HepG2 (cell line): Measurements from ENCODE around the gene LIME1. TPM values are rescaled to one million over a fixed set of nuclear protein-coding genes. Genes with fewer than 3 reads are reported as not detected.

Experiments
- ESRRA ChIP-seq: sonication (generic); formaldehyde crosslinking; IDR thresholded peaks from 2 replicates; pipeline ENCODE4 v1.5.1; 2020; ENCODE audit warnings: mild to moderate bottlenecking, low read depth, missing genetic modification reagents
- EZH2 ChIP-seq: conservative IDR thresholded peaks from 2 replicates; pipeline ENCODE4 v1.6.1; 2012; ENCODE audit warnings: mild to moderate bottlenecking, low read depth, low read length, moderate library complexity
- HMG20B ChIP-seq: conservative IDR thresholded peaks from 2 replicates; pipeline ENCODE4 v1.6.1; 2016; ENCODE audit warnings: missing genetic modification reagents, missing compliant biosample characterization
- IRX3 ChIP-seq: sonication (generic); formaldehyde crosslinking; IDR thresholded peaks from 2 replicates; pipeline ENCODE4 v1.8.1; 2023; ENCODE audit warnings: mild to moderate bottlenecking, low read depth, missing genetic modification reagents, borderline replicate concordance
- MTA1 ChIP-seq: sonication (generic); formaldehyde crosslinking; IDR thresholded peaks from 2 replicates; pipeline ENCODE4 v1.4.0; 2020; ENCODE audit warnings: missing genetic modification reagents, mild to moderate bottlenecking, borderline replicate concordance
- NR2C2 ChIP-seq: sonication (generic); formaldehyde crosslinking; IDR thresholded peaks from 2 replicates; pipeline ENCODE4 v1.4.0; 2020; ENCODE audit warnings: missing genetic modification reagents, mild to moderate bottlenecking, moderate library complexity, borderline replicate concordance
- RARA ChIP-seq: IDR thresholded peaks from 2 replicates; pipeline ENCODE4 v1.6.1; 2016; ENCODE audit warnings: missing genetic modification reagents, missing compliant biosample characterization
- SMAD3 ChIP-seq: sonication (generic); formaldehyde crosslinking; IDR thresholded peaks from 2 replicates; pipeline ENCODE4 v1.4.0; 2020; ENCODE audit warnings: missing genetic modification reagents
- TBL1XR1 ChIP-seq: fragments of 150-350 bp; IDR thresholded peaks from 2 replicates; pipeline ENCODE4 v1.6.1; 2014; ENCODE audit warnings: borderline replicate concordance, low read length; ENCODE audit not compliant: partially characterized antibody
- TERF1 ChIP-seq: sonication (generic); formaldehyde crosslinking; IDR thresholded peaks from 2 replicates; pipeline ENCODE4 v1.8.0; 2022; ENCODE audit warnings: mild to moderate bottlenecking, missing genetic modification reagents, moderate library complexity
- TSC22D2 ChIP-seq: sonication (generic); formaldehyde crosslinking; IDR thresholded peaks from 2 replicates; pipeline ENCODE4 v1.5.1; 2020; ENCODE audit warnings: missing genetic modification reagents, mild to moderate bottlenecking, borderline replicate concordance
- YY1 ChIP-seq: IDR thresholded peaks from 2 replicates; pipeline ENCODE4 v1.6.1; 2011; ENCODE audit warnings: low read length, low read depth, moderate library complexity, mild to moderate bottlenecking; ENCODE audit not compliant: insufficient read depth, insufficient replicate concordance
- ZBTB10 ChIP-seq: sonication (generic); formaldehyde crosslinking; IDR thresholded peaks from 2 replicates; pipeline ENCODE4 v1.4.0; 2020; ENCODE audit warnings: missing genetic modification reagents, borderline replicate concordance
- ZBTB38 ChIP-seq: sonication (generic); formaldehyde crosslinking; IDR thresholded peaks from 2 replicates; pipeline ENCODE4 v1.5.1; 2020; ENCODE audit warnings: mild to moderate bottlenecking, missing genetic modification reagents
- ZMYM4 ChIP-seq: sonication (generic); formaldehyde crosslinking; IDR thresholded peaks from 2 replicates; pipeline ENCODE4 v1.8.1; 2023; ENCODE audit warnings: mild to moderate bottlenecking, missing genetic modification reagents
- ZNF121 ChIP-seq: sonication (generic); formaldehyde crosslinking; IDR thresholded peaks from 2 replicates; pipeline ENCODE4 v1.5.0; 2020; ENCODE audit warnings: mild to moderate bottlenecking, missing genetic modification reagents
- ZNF414 ChIP-seq: sonication (generic); formaldehyde crosslinking; IDR thresholded peaks from 2 replicates; pipeline ENCODE4 v1.5.0; 2020; ENCODE audit warnings: missing genetic modification reagents
- ZNF556 ChIP-seq: sonication (generic); formaldehyde crosslinking; IDR thresholded peaks from 2 replicates; pipeline ENCODE4 v1.4.0; 2020; ENCODE audit warnings: mild to moderate bottlenecking, missing genetic modification reagents, borderline replicate concordance
- ZNF687 ChIP-seq: sonication (generic); formaldehyde crosslinking; IDR thresholded peaks from 2 replicates; pipeline ENCODE4 v1.5.1; 2020; ENCODE audit warnings: mild to moderate bottlenecking, missing genetic modification reagents, moderate library complexity
- ZNF7 ChIP-seq: IDR thresholded peaks from 2 replicates; pipeline ENCODE4 v1.6.1; 2016; ENCODE audit warnings: missing biosample characterization, missing genetic modification reagents
- ZNF792 ChIP-seq: IDR thresholded peaks from 2 replicates; pipeline ENCODE4 v1.6.1; 2016
- polyA plus RNA-seq, 8 experiments: library from polyadenylated mRNA; depleted of rRNA in 3 of 8; stranded (reverse) in 7 of 8; unstranded in 1 of 8; fragments of >200 nt; fragmentation: Illumina TruSeq in 4 of 8; extraction: Trizol in 4 of 8; gene quantifications; 2 replicates each; pipeline versions ENCODE4 v1.2.1 to v1.2.3, GENCODE V29; 2011 to 2016; ENCODE audit warnings: low read depth in 4 of 8, missing spikeins in 1 of 8, mixed read lengths in 1 of 8; ENCODE audit not compliant: insufficient read depth in 1 of 8
- total RNA-seq, 5 experiments: library from RNA; depleted of rRNA; stranded (reverse); fragments of >200 nt; fragmentation: Illumina TruSeq; extraction: Trizol; gene quantifications; 2 replicates each; pipeline ENCODE4 v1.2.3, GENCODE V29; 2016; ENCODE audit warnings: low read depth in 1 of 5

Gene LIME1
- total and polyA plus RNA-seq, 2 of the 13 experiments (the other 11 are each of a cell fraction or from before 2014, with no cell fraction given), result 13.0 to 61.5 TPM

DNA sequence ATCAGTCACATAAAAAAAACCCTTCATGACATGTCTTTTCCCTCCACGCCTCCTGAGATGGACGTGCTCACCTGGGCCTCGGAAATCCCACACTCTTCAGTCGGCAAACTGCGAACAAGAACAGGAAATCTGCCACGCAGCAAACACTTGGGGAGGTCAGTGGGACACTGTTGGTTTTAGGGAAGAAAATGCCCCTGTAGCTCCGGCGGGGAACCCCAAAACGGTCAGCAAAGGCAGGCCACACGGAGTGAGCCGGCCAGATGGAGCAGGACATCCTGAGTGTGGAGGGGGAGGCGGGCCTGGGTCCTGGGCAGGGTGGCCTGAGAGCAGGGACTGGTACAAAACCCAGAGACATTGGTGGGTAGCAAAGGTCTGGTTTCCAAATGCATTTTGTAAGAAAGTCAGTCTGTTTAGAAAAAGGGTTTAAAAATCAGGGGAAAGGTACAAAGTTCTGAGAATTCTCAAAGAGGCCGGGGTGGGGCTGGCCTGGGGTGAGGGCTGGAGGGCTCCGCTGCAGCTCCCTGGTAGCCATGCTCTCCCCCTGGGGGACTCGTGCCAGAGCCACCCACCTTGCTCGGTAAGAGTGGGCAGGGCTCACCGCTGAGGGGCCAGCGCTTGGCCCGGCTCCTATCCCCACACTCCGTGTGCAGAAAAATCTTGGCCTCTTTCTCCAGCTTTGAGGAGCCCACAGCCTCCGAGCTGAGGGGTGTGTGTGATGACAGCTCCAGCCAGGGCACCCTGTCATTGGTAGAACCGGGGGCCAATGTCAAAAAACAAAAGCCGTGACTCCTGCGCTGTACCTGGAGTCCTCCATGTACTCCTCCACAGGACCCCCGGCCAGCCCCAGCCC, 8.3 kb downstream of the LIME1 start (continued):
- TF ChIP-seq MTA1 (CRISPR knock-in tag), result 0 out of 2 replicates have a peak, but pooled peaks have one; percentile 56
- TF ChIP-seq ZNF792 (CRISPR knock-in tag), result no peak
- TF ChIP-seq ESRRA (CRISPR knock-in tag), result peak; percentile 77; the same call in 1 of the 2 replicates
- no peak for TF ChIP-seq ZNF121 (CRISPR knock-in tag)
- no peak for TF ChIP-seq TBL1XR1
- no peak for TF ChIP-seq ZNF7 (CRISPR knock-in tag)
- TF ChIP-seq YY1, result no peak
- TF ChIP-seq ZBTB10 (CRISPR knock-in tag), result no peak
- no peak for TF ChIP-seq HMG20B (CRISPR knock-in tag)
- TF ChIP-seq TERF1 (CRISPR knock-in tag), result no peak
- TF ChIP-seq EZH2, result no peak
- no peak for TF ChIP-seq TSC22D2 (CRISPR knock-in tag)
- no peak for TF ChIP-seq RARA (CRISPR knock-in tag)
- TF ChIP-seq IRX3, result no peak
- TF ChIP-seq NR2C2 (CRISPR knock-in tag), result 0 out of 2 replicates have a peak, but pooled peaks have one; percentile 41
- TF ChIP-seq ZBTB38, result peak; percentile 43; the same call in 1 of the 2 replicates
- no peak for TF ChIP-seq SMAD3
- peak; percentile 67 for TF ChIP-seq ZNF687 (CRISPR knock-in tag)
- no peak for TF ChIP-seq ZMYM4
- TF ChIP-seq ZNF414 (CRISPR knock-in tag), result no peak
- peak; percentile 63; the same call in 1 of the 2 replicates for TF ChIP-seq ZNF556 (CRISPR knock-in tag)
